Measurements from ENCODE around the gene TNS4. TPM values are rescaled to one million over a fixed set of nuclear protein-coding genes. Genes with fewer than 3 reads are reported as not detected.

Gene TNS4
- total and polyA plus RNA-seq, 2 of the 4 experiments (the other 2 are of a cell fraction): not detected

DNA sequence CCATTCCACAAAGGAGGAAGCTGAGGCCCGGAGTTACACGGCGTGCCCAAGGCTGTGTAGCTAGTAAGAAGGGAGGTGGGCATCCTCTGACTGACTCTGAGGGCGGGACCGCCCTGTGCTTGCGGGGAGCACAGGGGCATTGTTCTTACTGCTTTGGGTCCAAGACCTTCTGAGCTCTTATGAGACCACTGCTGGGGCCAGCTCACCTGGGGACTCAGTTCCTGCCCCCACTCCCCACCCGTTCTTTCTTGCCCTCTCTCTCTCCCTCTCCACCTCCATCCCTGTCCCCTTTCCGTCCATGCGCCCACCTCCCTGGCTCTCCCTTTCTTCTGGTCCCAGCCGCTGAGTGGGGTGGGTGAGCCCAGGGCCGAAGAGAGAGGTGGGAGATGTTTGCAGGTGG, 44.2 kb upstream of the TNS4 start:
- WGBS, 2 experiments (ENCODE audit: extremely low coverage in 2 of 2, insufficient read length in 1 of 2): no CpG with 5 or more reads among the region's 11 CpGs
- Histone ChIP-seq H2BK15ac (ENCODE audit: low read depth, low read length) (peak overlapping the region; percentile 81; the same call in 2 of the 3 replicates), H3K4me2 (ENCODE audit: low read depth, low read length) (no peak overlapping the region), H4K8ac (ENCODE audit: low read depth in 2 of 2, low read length in 2 of 2) (peak overlapping the region in 1 of 2 experiments; percentile 33; a peak in 1 of 4 replicates), H4K20me1 (ENCODE audit: insufficient read depth, low read length) (no peaks in the 10 kb centered on the region), H3K56ac (ENCODE audit: extremely low read depth, insufficient read depth, low read length) (no peak overlapping the region), H3K27ac (ENCODE audit: insufficient read depth, low read length) (0 out of 2 replicates have a peak overlapping the region, but pooled peaks have one; percentile 8), H3K27me3 (ENCODE audit: control insufficient read depth, insufficient read depth, low read length) (no peaks in the 10 kb centered on the region), H3K4ac (ENCODE audit: low read depth, low read length) (peak overlapping the region; percentile 83), H3K4me1 (ENCODE audit: control insufficient read depth, insufficient read depth, low read length) (peaks cover 54% of the 10 kb centered on the region), H3K9ac (ENCODE audit: low read depth, low read length) (no peak overlapping the region), H2AK9ac (replicated peaks; ENCODE audit: low read depth, low read length, poor library complexity) (no peak overlapping the region), H3K14ac (replicated peaks; ENCODE audit: low read depth, low read length) (peak overlapping the region; percentile 14), H2BK20ac (ENCODE audit: low read depth, low read length) (peak overlapping the region; percentile 92), H3K79me1 (ENCODE audit: low read depth in 1 of 2, low read length in 2 of 2) (peaks cover 0 to 37% of the 10 kb centered on the region in 2 experiments; a peak in 3 of 4 replicates), H2BK120ac (ENCODE audit: low read depth, low read length) (peak overlapping the region; percentile 85), H3K18ac (ENCODE audit: low read depth, low read length) (peak overlapping the region; percentile 31), H2AK5ac (ENCODE audit: low read depth, low read length) (peak overlapping the region; percentile 60), H4K5ac (ENCODE audit: low read depth, low read length) (peak overlapping the region; percentile 11; the same call in 1 of the 2 replicates), H3K23ac (ENCODE audit: low read depth, low read length) (no peak overlapping the region), H2AFZ (replicated peaks; ENCODE audit: low read length, poor library complexity) (peak overlapping the region; percentile 9), H3K36me3 (ENCODE audit: control insufficient read depth, insufficient read depth, low read length) (no peaks in the 10 kb centered on the region), H3K9me3 (ENCODE audit: control insufficient read depth, insufficient read depth, low read length) (no peaks in the 10 kb centered on the region), H4K91ac (ENCODE audit: insufficient read depth, low read depth, low read length) (peak overlapping the region; percentile 81), H3K4me3 (ENCODE audit: insufficient read depth, low read depth, low read length) (no peak overlapping the region), H3K9me1 (ENCODE audit: insufficient read depth, low read length) (peaks cover 54% of the 10 kb centered on the region), H2BK5ac (ENCODE audit: low read depth, low read length, poor library complexity, severe bottlenecking) (peak overlapping the region; percentile 51)
- ATAC-seq (ENCODE audit: low read depth): no peak
- TF ChIP-seq, protein P1, sequence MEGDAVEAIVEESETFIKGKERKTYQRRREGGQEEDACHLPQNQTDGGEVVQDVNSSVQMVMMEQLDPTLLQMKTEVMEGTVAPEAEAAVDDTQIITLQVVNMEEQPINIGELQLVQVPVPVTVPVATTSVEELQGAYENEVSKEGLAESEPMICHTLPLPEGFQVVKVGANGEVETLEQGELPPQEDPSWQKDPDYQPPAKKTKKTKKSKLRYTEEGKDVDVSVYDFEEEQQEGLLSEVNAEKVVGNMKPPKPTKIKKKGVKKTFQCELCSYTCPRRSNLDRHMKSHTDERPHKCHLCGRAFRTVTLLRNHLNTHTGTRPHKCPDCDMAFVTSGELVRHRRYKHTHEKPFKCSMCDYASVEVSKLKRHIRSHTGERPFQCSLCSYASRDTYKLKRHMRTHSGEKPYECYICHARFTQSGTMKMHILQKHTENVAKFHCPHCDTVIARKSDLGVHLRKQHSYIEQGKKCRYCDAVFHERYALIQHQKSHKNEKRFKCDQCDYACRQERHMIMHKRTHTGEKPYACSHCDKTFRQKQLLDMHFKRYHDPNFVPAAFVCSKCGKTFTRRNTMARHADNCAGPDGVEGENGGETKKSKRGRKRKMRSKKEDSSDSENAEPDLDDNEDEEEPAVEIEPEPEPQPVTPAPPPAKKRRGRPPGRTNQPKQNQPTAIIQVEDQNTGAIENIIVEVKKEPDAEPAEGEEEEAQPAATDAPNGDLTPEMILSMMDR (conservative IDR thresholded peaks at IDR 0.05; ENCODE audit: low read depth, low read length): no peak
- no peak for TF ChIP-seq MXI1 (IDR thresholded peaks at IDR 0.05; ENCODE audit: borderline replicate concordance, low read depth, low read length)
- TF ChIP-seq MAFK (IDR thresholded peaks at IDR 0.05; ENCODE audit: low read depth, low read length): no peak
- TF ChIP-seq BHLHE40 (IDR thresholded peaks at IDR 0.05; ENCODE audit: low read depth, low read length): no peak
- ChIA-PET POLR2A (ENCODE audit: unreplicated experiment) (no interaction called here), CTCF (interaction anchor here (1.1 kb wide), 1 partner anchor 14 kb away, joined by 3 read pairs; no protein-coding TSS in a partner anchor)
- intact Hi-C loops (cut with micrococcal nuclease) (no loop called here), dilution Hi-C loops (cut with HindIII; ENCODE audit: low sequenced_read_pairs, unreplicated experiment) (no loop called here), in situ Hi-C loops (cut with MboI; ENCODE audit: low sequenced_read_pairs) (no loop called here)
- no peak for DNase-seq
- BruUV-seq (replicated peaks): no TSS peak
